UCSD-AML1 (cell line): ENCODE measurements around the gene CDH4.

Experiments used
- DNase-seq: peaks from one replicate; lab custom pipeline; 2025; ENCODE audit not compliant: unreplicated experiment; lab: John Stamatoyannopoulos, UW

The CDH4 gene

DNA sequence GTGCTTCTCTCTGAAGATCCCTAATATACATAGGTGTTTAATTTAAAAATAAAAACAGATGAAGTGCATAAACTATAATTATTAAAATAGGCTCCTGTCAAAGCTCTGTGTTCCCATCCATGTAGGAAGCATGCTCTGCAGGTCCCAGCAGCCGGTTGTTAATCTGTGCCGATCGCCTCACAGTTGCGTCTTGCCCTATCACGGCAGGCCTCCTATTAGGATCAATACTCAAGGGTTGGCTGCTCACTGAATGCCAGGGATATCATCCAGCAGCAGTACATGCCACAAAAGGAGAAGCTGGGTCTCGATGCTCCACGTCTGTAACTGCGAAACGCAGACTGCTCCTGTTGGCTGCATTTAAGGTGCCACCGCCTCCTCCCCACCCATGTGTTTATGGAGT, 369.8 kb downstream of the CDH4 start:
- DNase-seq = no peak

DNA sequence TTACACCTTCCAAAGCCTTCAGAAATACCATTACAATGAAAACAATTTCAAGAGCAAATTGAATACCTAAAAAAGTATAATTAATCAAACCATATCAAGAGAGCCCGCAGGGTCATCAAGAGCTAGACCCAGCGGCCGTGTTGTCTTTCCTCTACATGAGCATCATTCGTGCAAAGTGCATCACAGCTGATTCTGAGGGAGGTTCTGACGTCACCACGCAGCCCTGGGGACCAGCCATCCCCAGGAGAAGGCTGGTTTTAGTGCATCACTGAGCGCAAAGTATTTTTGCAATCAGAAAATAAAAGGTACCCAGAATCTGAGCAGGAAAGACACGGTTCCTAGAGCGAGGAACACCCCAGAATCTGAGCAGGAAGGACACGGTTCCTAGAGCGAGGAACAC, 371.4 kb downstream of the CDH4 start:
- no peak for DNase-seq

DNA sequence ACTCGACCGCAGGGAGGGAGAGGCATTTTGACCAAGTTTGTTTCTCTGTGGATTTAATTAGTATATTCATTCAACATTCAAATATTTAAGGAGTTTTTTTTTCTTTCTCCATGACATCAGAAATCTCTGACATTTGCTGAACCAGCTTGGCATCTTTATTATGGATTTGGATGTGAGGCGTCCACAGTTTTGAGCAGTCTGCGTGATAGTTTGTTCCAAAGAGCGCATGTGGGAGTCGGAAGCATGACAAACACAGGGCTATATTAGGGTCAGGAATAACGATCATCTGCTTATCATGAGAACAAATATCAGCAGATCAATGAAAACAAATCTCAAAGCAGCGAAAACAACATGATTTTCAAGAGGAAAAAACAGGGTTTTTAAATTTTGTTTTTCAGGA, 373.2 kb downstream of the CDH4 start:
- DNase-seq = no peak

DNA sequence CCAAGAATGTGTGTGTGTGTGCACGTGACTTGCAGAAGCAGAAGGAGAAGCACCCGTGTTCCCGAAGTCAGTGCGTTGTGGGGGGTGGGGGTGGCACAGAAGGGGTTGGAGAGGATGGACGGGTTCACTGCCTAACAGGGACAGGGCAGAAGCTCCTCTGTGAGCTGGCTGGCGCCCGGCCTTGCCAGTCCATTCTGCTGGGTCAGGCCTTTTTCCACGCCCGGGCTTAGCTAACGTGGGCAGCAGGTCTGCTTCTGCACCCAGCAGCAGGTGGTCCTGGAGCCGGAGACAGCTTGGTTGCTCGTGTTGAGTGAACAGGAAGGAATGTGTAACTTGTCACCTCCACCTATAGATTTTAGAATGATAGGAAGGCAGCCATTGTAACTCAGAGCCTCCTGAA, 374.4 kb downstream of the CDH4 start:
- DNase-seq = no peak

DNA sequence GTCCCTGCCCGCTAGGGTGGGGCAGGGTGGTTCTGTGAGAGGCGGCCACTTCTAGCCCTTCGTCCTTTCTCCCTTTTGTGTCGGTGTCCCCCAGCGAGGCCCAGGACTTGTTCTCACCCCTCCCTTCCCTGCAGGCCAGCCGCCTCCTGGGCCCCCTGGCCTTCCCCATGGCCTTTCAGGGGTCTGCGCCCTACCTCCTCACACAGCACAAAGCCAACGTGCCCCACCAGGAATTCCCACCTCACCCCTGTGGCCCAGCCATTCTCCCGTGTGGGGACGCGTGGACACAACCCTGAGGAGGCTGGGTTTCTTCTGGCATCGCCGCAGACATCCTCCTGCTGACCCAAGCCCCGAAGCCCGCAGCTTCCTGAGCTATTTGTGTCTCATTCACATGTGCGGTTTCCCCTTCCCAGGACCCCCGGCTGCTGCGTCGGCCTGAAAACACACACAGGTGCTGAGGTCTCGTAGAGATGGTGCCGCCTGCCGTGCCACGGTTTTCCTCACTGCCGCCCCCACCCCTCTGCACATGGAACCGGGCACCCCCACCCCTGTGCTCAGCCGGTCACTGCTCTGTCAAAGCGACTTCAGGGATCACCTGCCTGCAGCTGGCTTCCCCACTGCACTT, 375.8 kb downstream of the CDH4 start:
- DNase-seq = no peak

DNA sequence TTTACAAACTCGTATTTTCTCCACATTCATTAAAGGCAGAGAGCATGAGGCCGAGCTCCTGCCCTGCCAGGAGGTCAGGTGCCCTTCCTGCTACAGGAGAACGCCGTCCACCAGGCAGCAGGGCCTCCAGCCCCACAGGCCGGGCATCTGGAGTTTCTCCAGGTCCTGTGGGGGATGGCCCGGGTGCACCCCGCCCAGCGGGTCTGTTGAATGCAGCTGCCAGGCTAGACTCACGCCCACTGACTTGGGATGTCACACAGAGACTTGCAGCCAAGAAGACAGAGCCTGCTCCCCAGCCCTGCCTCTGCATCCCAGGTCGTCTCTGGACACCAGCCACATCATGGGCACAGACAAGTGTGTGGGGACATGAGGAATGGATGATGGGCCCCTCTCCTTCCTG, 376.4 kb downstream of the CDH4 start:
- DNase-seq = no peak

DNA sequence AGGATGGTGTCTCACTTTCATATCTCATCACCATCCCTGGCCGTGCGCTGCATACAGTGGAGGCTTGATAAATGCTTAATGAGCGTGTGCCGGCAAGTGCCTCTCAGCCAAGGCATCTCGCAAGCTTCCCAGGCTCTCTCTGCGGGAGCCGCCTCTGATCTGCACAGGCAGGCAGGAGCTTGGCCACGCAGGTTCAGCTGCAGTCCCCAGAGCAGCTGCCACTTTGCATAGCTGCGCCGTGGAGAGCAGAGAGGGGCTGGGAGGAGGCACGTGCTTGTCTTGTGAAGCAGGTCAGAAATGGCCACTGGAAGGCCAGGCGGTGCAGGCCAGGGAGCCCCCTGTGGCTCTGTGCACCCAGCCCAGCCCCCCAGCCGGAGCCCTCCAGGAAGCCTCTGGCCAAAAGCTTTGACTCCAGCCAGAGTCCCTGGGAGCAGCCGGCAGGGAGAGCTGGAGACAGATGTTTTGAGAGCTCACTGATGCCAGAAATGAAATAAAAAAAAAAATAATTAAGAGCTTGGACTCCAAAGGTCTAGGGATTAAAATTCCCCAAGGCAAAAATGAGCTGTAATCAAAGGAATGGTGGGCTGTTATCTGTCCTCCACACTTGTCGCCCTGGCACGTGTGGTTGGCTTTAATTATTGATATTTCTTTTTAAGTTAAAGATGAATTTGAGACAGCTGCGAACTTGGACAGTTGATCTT, 377.0 kb downstream of the CDH4 start:
- no peak for DNase-seq

DNA sequence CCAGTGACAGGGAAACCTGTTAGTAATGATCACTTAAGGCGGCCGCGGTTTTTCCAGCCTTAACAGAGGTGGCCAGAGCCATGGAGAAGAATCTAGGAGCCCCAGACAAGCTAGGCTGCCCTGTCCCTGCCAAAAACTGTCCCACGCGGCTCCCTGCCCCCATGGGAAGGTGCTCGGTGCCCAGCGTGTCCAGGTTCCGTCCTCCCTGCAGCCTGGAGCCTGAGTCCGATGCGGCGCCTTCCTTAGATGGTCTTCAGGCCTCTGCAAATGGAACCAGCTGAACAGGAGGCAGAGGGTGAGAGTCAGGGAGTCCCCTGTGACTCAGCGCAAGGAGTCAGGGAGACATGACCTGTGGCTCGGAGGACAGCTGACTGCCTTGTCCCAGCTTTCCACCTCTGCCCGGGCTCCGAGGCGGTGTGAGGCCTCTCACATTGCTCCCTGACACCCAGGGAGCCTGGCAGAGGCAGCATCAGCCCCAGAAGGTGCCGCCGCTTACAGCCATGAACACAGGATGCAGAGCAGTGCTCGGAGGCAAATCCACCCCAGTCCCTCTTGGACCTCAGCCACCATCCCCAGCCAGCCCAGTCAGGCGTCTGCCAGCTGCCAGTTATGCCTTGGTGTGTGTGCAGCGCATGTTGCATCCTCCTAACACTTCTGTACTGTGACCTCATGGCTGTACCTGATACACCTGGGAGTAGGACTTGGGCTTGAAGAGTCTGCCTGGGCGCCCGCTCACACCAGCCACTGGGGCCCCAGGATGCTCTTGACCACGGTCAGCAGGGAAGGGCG, 377.7 kb downstream of the CDH4 start:
- no peak for DNase-seq

DNA sequence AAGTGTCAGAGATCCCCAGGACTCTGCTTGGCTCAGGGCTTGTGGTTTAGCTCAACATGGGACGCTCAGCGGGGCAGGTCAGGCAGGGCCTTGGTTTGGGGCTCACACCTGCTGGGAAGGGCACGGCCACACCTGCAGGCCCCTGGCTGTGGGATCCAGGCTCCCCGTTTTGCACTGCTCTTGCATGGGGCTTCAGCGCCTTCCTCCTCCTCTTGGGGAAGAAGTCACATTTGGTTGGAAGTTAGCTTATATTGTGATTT, 378.3 kb downstream of the CDH4 start:
- DNase-seq = no peak

DNA sequence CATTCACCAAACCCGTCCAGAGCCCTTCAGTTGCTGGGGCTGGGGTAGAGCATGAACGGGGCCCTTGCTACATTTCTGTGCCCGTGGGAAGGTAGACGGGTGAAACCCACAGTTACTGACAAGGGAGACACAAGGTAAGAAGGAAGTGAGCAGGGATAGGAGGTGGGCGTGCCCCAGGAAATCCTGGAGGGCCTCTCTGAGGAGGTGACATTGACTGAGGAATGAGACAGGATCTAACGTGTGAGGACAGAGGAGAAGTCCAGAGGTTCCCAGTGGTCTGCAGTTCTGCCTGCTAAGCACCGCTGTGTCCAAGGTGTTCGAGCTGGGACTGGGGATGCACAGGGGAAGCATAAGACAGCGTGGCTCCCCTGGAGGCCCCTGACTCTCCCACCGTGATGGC, 378.8 kb downstream of the CDH4 start:
- no peak for DNase-seq

DNA sequence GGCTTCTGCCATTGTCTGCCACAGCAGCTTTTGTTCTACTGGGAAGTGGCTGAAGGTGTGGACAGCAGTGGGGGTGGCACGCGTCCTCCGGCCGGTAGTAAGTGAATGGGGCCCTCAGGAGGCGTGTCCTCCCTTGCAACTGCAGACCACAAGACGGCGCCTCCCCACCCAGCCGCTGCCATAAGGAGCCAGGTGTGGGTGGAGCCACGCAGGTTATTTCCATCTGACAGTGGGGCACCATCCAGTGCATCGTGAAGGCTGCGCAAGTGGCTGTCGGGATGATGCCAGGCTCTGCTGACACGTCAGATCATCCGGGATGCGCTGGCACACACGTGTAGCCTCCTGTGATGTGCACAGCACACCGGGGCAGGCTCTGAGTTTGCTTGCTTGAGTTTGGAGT, 379.7 kb downstream of the CDH4 start:
- no peak for DNase-seq

DNA sequence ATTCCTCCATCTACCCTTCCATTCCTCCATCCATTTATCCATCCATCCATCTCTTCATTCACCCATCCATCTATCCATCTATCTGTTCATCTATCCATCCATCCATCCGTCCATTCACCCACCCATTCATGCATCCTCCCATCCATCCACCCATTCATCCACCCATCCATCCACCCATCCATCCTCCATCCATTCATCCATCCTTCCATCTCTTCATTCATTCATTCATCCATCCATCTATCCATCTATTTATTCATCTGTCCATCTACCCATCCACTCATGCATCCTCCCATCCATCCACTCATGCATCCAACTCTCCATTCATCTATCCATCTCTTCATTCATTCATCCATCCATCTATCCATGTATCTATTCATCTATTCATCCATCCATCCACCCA, 380.9 kb downstream of the CDH4 start:
- DNase-seq = no peak

DNA sequence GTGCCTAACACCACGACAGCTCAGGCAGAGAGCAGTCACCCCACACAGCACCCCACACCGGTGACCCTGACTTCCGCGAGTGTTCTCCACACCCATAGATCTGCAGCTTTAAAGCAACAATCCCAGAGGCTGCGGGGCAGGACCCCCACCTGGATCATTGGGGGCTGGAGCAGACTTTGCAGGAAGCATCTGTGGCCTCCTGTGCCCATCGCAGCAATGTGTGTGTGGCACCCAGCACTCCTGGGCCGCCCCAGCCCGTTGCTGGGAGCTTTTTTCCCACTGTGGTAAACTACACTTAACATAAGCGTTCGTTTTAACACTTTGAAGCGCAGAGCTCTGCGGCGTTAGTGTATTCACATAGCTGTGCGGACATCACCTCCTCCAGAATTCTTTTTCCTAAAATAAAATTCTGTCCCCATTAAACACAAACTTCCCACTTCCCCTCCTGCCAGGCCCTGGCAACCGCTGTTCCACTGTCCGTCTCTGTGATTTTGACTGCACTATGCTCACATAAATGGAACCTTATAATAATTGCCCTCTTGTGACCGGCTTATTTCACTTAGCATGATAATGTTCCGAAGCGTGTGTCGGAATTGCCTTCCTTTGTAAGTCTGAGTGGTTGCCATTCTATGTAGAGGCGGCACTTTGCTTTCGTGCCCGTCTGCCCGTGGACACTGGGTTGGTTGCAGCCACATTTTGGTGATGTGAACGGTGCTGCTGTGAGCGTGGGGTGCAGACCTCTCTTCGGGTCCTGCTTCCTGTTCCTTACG, 382.5 kb downstream of the CDH4 start:
- no peak for DNase-seq

DNA sequence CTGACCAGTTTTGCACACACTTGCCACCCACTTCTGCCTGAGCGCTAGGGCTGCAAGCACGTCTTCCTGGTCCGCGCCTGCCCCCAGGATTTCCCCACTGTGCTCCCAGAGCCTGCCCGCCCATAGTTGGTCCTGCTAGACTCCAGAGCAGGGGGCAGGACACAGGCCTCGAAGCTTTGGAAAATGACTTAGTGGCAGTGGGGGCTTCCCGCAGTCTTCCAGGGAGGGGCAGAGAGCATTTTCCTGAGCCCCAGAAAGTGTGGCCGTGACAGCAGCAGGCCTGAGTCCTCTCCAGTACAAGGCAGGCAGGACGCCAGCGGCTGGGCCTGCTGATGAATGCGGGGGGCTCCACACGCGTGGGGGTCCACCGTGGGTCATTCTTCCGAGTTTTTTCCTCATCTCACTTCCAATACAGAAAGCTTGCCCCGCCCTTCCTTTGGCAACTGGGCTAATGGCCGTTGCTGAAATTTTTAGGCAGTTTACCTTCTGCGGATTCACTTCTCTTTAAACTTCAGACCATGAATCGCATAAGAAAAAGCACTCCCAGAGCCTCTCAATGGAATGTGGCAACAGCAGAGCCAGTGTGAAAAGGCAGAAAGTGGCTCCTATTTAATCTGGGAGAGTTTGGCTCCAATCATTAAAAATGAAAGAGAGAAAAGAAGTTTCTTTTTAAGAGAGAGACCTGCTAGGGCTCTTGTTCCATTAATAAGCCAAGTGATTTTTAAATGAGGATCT, 383.8 kb downstream of the CDH4 start:
- DNase-seq = no peak

DNA sequence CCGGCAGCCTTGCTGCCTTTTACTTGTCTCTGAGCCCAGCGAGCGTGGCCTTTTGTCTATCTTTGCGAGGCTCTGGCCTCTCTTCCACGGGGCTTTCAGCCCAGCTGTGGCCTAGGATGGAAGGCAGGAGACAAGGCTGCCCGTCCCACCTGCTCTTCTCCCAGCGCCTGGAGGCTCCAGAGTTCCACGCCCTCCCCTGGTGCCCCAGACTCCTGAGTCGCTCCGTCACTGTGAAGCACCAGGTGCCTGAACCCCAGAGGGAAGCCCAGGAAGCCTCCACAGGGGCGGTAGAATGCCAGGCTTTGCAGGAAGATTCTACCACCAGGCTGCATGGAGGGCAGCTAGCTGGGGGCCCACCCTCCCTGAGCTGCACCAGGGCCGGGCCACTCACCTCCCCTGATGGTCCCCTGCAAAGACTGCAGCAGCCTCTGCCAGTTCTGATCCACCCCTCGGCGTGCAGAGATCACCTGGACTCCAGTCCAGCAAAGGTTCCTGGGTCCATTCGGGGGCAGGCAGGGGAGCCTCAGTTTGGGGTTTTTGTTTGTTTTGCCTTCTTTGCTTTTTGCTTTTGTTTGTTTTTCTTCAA, 384.6 kb downstream of the CDH4 start:
- no peak for DNase-seq

DNA sequence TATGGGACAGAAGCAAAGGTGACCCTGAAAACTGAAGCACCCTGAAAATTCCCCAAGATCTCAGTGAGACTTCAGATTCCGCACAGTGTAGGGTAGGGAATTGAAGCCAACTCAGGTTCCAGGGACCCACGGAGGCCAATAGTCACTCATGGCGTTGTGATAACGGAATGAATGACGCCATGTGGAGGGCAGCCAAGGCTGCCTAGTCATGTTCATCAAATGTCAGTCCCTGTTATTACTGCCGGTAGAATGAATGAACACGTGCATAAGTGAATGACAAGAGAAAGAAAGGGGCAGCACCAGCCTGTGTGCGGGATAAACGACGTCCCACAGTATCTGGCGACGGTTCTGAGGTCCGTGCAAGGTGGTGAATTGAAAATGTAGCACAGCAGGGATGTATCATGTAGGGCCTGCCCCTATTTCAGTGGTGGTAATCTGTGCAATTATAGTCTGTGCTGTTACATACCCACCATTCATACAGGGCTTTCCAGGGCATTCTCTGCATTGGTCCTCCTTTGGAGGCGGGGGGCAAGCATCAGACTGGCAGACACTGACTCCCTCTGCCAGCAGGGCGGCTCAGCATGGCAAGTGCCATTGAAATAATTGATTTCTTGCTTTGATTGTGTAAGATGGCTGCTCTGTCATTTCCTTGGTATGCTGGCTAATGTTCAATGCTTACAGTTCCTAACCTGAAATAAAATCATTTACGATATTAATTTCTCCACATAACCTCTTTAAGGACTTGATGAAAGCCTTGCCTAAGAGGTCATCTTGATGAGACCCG, 386.9 kb downstream of the CDH4 start:
- no peak for DNase-seq

DNA sequence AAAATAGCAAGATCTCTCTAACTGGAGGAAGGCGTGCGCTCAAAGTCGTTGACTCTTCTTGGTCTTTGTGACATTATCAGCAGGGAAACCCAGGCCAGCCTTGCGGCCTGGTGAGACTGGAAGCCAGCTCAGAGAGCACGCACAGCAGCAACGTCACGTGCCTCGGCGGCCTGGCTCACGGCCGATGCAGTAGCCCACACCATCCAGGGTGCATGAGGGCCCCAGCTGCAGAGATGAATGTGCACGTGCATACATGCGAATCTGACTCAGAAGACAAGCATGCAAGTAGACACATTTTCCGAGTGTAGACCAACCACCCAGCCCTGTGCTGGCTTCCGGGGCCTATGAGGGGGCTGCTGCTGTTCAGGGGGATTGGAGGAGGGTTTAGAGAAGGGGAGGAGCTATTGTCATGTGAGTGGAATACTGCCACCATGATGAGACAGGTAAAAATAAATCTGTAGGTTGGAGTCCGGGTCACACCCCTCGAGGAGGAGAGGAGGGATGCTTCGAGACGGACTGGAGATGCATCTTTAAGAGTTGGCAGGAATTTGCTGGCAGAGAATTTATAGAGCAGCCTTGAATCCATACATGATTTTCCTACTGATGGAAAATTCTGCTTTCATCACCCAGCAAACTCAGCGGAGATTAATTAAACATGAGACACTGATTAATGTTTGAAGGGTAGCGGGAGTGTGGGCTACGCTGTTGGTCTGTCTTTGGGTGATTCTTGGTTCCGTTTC, 388.2 kb downstream of the CDH4 start:
- no peak for DNase-seq

DNA sequence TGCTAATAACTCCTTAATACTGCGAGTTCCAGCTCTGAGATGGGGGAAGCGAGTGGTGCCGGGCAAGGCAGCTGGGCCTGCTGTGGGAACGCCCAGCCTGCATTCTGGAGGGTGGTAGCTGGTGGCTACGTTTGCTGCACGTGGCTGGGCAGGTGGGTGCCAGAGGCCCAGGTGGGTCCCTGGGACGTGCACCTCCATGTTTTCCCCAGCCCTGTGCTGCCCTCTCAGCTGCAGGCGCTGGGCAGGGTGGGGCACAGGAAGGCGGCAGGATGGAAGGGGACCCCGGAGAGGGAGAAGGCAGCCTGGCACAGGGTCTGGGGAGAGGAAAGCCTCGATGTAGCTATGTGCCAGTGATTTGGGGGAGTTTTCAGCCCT, 388.8 kb downstream of the CDH4 start:
- DNase-seq = no peak

DNA sequence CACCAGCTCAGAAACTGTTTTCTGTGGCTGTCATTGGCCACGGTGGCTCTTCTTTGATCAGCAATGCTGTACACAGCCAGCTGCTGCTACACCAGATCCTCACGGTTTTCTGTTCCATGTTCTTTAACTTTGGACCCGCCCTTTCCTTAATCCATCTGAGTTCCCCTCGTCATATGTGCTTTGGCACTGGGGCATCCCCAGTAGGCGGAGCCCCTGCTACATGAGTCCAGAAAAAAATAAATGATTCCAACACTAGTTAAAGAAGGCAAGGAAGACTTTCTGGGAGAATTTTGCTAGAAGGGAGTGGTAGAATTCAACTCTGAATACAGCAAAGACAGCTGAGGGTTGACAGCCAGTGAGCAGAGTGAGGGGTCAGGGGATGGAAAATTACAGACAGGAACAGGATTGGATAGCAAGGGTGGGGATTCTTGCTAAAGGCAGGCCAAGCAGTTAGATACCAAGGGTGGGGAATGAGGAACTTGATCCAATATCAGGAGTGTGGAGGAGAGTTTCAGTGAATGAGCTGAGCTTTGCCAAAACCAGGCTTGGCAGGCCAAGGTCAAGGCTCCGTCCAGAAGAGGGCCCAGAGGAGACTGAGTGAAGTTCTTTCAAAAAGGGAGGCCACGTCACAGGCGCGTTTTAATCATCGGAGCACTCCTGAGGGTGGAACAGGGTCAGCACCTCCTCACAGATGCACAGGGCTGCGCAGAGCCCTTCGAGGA, 391.8 kb downstream of the CDH4 start:
- no peak for DNase-seq
